GM12878 (cell line): ENCODE results near the gene GAL3ST2.

Source experiments
- CHD2 ChIP-seq: IDR thresholded peaks from 2 replicates; pipeline ENCODE4 v1.6.1; 2011; ENCODE audit warnings: low read depth, low read length, improper control_type of control experiment, borderline replicate concordance
- CREM ChIP-seq: IDR thresholded peaks from 2 replicates; pipeline ENCODE4 v1.6.1; 2014; ENCODE audit warnings: antibody characterized with exemption, low read depth
- EZH2 ChIP-seq: IDR thresholded peaks from 2 replicates; pipeline ENCODE4 v1.6.1; 2012; ENCODE audit warnings: low read depth, mild to moderate bottlenecking, control low read depth, inconsistent platforms, low read length, borderline replicate concordance; ENCODE audit not compliant: control insufficient read depth
- FOXK2 ChIP-seq: fragments of 450-650 bp; IDR thresholded peaks from 2 replicates; pipeline ENCODE4 v1.6.1; 2017; ENCODE audit warnings: mild to moderate bottlenecking, moderate library complexity
- POLR2A ChIP-seq: IDR thresholded peaks from 2 replicates; pipeline ENCODE4 v1.6.1; 2011; ENCODE audit warnings: low read depth, mild to moderate bottlenecking, low read length
- POLR2AphosphoS5 ChIP-seq: IDR thresholded peaks from 2 replicates; pipeline ENCODE4 v1.6.1; 2011; ENCODE audit warnings: mild to moderate bottlenecking, low read length, inconsistent platforms
- TF ChIP-seq, protein P1 (sequence below), 3 experiments: IDR thresholded peaks in 2 of 3; conservative IDR thresholded peaks in 1 of 3; 2 replicates each; pipeline ENCODE4 v1.5.1; 2011; ENCODE audit warnings: low read depth in 3 of 3, low read length in 3 of 3, mild to moderate bottlenecking in 3 of 3, control low read depth in 2 of 3, moderate library complexity in 2 of 3, inconsistent platforms in 1 of 3, mixed read lengths in 1 of 3; ENCODE audit not compliant: control insufficient read depth in 2 of 3, insufficient read depth in 1 of 3; ENCODE audit errors: extremely low read depth in 1 of 3
- TF ChIP-seq, protein P2 (sequence below): fragments of 450-650 bp; IDR thresholded peaks from 2 replicates; pipeline ENCODE4 v1.6.1; 2016; ENCODE audit warnings: mild to moderate bottlenecking, moderate library complexity, borderline replicate concordance

DNA sequence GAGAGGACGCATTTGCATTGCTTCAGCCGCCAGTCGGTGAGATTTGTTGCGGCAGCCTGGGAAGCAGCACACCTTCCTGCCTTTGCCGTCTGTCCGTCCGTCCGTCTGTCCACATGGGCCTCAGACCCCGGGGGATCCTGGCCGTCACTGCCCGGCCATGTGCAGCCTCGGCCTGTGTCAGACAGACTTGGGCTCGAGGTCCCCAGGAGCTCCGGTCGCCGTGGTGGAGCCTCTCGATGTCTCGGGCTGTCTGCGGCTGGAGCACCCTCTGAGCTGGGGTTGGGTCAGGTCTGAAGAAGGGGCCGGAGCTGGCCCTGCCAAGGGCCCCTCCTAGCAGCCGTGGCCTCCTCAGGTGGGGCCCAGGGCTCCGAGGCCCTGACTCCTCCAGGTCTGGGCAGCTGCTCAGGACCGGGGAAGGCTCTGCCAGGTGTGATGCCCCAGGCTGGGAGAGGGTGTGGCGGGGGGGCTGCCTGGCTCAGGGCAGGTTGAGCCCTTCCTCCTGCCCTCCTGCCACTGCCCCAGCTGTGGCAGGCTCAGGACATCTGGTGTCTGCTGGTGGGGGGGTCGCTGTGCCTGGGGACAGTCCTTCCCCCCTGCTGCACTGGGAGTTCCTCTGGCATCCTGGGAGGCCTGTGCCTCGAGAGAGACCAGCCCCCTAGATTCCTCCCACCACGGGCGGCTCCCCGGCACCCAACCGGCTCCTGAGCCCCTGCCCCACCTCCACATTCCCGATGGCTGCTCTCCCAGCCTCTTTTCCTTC is 44.2 kb downstream of the GAL3ST2 start:
- TF ChIP-seq CREM (no peak), POLR2AphosphoS5 (no peak), POLR2A (no peak), CHD2 (no peak), FOXK2 (no peak), EZH2 (no peak)
- TF ChIP-seq, protein P1, sequence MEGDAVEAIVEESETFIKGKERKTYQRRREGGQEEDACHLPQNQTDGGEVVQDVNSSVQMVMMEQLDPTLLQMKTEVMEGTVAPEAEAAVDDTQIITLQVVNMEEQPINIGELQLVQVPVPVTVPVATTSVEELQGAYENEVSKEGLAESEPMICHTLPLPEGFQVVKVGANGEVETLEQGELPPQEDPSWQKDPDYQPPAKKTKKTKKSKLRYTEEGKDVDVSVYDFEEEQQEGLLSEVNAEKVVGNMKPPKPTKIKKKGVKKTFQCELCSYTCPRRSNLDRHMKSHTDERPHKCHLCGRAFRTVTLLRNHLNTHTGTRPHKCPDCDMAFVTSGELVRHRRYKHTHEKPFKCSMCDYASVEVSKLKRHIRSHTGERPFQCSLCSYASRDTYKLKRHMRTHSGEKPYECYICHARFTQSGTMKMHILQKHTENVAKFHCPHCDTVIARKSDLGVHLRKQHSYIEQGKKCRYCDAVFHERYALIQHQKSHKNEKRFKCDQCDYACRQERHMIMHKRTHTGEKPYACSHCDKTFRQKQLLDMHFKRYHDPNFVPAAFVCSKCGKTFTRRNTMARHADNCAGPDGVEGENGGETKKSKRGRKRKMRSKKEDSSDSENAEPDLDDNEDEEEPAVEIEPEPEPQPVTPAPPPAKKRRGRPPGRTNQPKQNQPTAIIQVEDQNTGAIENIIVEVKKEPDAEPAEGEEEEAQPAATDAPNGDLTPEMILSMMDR (IDR thresholded peaks at IDR 0.05 in 2 of 3, conservative IDR thresholded peaks at IDR 0.05 in 1 of 3; ENCODE audit: control insufficient read depth in 2 of 3, extremely low read depth in 1 of 3, insufficient read depth in 1 of 3, low read depth in 3 of 3, low read length in 3 of 3): no peak
- TF ChIP-seq, protein P2, sequence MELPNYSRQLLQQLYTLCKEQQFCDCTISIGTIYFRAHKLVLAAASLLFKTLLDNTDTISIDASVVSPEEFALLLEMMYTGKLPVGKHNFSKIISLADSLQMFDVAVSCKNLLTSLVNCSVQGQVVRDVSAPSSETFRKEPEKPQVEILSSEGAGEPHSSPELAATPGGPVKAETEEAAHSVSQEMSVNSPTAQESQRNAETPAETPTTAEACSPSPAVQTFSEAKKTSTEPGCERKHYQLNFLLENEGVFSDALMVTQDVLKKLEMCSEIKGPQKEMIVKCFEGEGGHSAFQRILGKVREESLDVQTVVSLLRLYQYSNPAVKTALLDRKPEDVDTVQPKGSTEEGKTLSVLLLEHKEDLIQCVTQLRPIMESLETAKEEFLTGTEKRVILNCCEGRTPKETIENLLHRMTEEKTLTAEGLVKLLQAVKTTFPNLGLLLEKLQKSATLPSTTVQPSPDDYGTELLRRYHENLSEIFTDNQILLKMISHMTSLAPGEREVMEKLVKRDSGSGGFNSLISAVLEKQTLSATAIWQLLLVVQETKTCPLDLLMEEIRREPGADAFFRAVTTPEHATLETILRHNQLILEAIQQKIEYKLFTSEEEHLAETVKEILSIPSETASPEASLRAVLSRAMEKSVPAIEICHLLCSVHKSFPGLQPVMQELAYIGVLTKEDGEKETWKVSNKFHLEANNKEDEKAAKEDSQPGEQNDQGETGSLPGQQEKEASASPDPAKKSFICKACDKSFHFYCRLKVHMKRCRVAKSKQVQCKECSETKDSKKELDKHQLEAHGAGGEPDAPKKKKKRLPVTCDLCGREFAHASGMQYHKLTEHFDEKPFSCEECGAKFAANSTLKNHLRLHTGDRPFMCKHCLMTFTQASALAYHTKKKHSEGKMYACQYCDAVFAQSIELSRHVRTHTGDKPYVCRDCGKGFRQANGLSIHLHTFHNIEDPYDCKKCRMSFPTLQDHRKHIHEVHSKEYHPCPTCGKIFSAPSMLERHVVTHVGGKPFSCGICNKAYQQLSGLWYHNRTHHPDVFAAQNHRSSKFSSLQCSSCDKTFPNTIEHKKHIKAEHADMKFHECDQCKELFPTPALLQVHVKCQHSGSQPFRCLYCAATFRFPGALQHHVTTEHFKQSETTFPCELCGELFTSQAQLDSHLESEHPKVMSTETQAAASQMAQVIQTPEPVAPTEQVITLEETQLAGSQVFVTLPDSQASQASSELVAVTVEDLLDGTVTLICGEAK: no peak
